ENCODE measurements around the gene HMG20B.

Gene HMG20B

GRCh38 chr19:3590991-3591659, 18.4 kb downstream of the HMG20B start:
- peaks cover 1% of the 10 kb centered on the region for H3K4me1 ChIP-seq
- H3K9ac ChIP-seq, result no peak overlapping the region
- TF ChIP-seq Cebpa-rat (IDR thresholded peaks at IDR 0.05), result no peak
- no peaks in the 10 kb centered on the region for H3K36me3 ChIP-seq
- H3K4me2 ChIP-seq, result no peak overlapping the region
- H3K9me3 ChIP-seq, result peaks cover 28% of the 10 kb centered on the region
- H3K27me3 ChIP-seq, result peaks cover 37% of the 10 kb centered on the region
- no peak overlapping the region for H3K27ac ChIP-seq
- H4K20me1 ChIP-seq, result no peaks in the 10 kb centered on the region
- H3K4me3 ChIP-seq, result no peak overlapping the region

GRCh38 chr19:3591876-3592613, 19.3 kb downstream of the HMG20B start:
- Histone ChIP-seq H3K9me3 (peaks cover 28% of the 10 kb centered on the region), H4K20me1 (no peaks in the 10 kb centered on the region), H3K4me3 (no peak overlapping the region), H3K27me3 (peaks cover 28% of the 10 kb centered on the region; the same call in 1 of the 2 replicates), H3K36me3 (no peaks in the 10 kb centered on the region), H3K27ac (no peak overlapping the region), H3K9ac (no peak overlapping the region), H3K4me2 (no peak overlapping the region), H3K4me1 (no peaks in the 10 kb centered on the region)
- no peak for TF ChIP-seq Cebpa-rat (IDR thresholded peaks at IDR 0.05)

- no peak overlapping the region for H3K4me2 ChIP-seq
- no peak for TF ChIP-seq Cebpa-rat (IDR thresholded peaks at IDR 0.05)
- peaks cover 21% of the 10 kb centered on the region; the same call in 1 of the 2 replicates for H3K27me3 ChIP-seq
- no peaks in the 10 kb centered on the region for H3K4me1 ChIP-seq
- no peak overlapping the region for H3K9ac ChIP-seq
- H3K4me3 ChIP-seq, result no peak overlapping the region
- H4K20me1 ChIP-seq, result no peaks in the 10 kb centered on the region
- H3K9me3 ChIP-seq, result peaks cover 28% of the 10 kb centered on the region
- no peaks in the 10 kb centered on the region for H3K36me3 ChIP-seq
- H3K27ac ChIP-seq, result no peak overlapping the region
These were observed 20.4 kb downstream of the HMG20B start for GRCh38 chr19:3593156-3593555.

- Histone ChIP-seq H3K36me3 (no peaks in the 10 kb centered on the region), H3K27ac (no peak overlapping the region), H3K9ac (no peak overlapping the region), H3K27me3 (peaks cover 21% of the 10 kb centered on the region; the same call in 1 of the 2 replicates), H3K4me3 (no peak overlapping the region), H3K9me3 (peaks cover 25% of the 10 kb centered on the region), H3K4me2 (no peak overlapping the region), H3K4me1 (peaks cover 9% of the 10 kb centered on the region), H4K20me1 (no peaks in the 10 kb centered on the region)
- no peak for TF ChIP-seq Cebpa-rat (IDR thresholded peaks at IDR 0.05)
These were observed 22.8 kb downstream of the HMG20B start for GRCh38 chr19:3595521-3596061.

GRCh38 chr19:3599776-3600187, 27.0 kb downstream of the HMG20B start:
- H3K9ac ChIP-seq, result no peak overlapping the region
- 0 out of 2 replicates have a peak, but pooled peaks cover 5% of the 10 kb centered on the region for H3K9me3 ChIP-seq
- H3K27me3 ChIP-seq, result 0 out of 2 replicates have a peak, but pooled peaks cover 3% of the 10 kb centered on the region
- no peaks in the 10 kb centered on the region for H3K36me3 ChIP-seq
- no peak overlapping the region for H3K27ac ChIP-seq
- no peak overlapping the region for H3K4me2 ChIP-seq
- peaks cover 36% of the 10 kb centered on the region for H3K4me1 ChIP-seq
- no peak overlapping the region for H3K4me3 ChIP-seq
- H4K20me1 ChIP-seq, result no peaks in the 10 kb centered on the region
- no peak for TF ChIP-seq Cebpa-rat (IDR thresholded peaks at IDR 0.05)

- Histone ChIP-seq H3K4me2 (no peak overlapping the region), H3K4me3 (no peak overlapping the region), H3K9ac (no peak overlapping the region), H4K20me1 (peaks cover 2% of the 10 kb centered on the region; the same call in 1 of the 2 replicates), H3K27me3 (peaks cover 8% of the 10 kb centered on the region), H3K36me3 (no peaks in the 10 kb centered on the region), H3K4me1 (peaks cover 49% of the 10 kb centered on the region), H3K9me3 (0 out of 2 replicates have a peak, but pooled peaks cover 5% of the 10 kb centered on the region), H3K27ac (no peak overlapping the region)
- no peak for TF ChIP-seq Cebpa-rat (IDR thresholded peaks at IDR 0.05)
These were observed 28.3 kb downstream of the HMG20B start for GRCh38 chr19:3601021-3601420.

GRCh38 chr19:3603121-3603811, 30.5 kb downstream of the HMG20B start:
- peaks cover 4% of the 10 kb centered on the region; the same call in 1 of the 2 replicates for H4K20me1 ChIP-seq
- TF ChIP-seq Cebpa-rat (IDR thresholded peaks at IDR 0.05), result no peak
- H3K4me3 ChIP-seq, result no peak overlapping the region
- peaks cover 23% of the 10 kb centered on the region for H3K27me3 ChIP-seq
- H3K9ac ChIP-seq, result no peak overlapping the region
- H3K27ac ChIP-seq, result no peak overlapping the region
- H3K4me2 ChIP-seq, result peak overlapping the region; percentile 32
- H3K9me3 ChIP-seq, result 0 out of 2 replicates have a peak, but pooled peaks cover 5% of the 10 kb centered on the region
- H3K36me3 ChIP-seq, result no peaks in the 10 kb centered on the region
- peaks cover 71% of the 10 kb centered on the region for H3K4me1 ChIP-seq

GRCh38 chr19:3604227-3604986, 31.7 kb downstream of the HMG20B start:
- Histone ChIP-seq H4K20me1 (peaks cover 4% of the 10 kb centered on the region; the same call in 1 of the 2 replicates), H3K9ac (peak overlapping the region; percentile 1; the same call in 1 of the 2 replicates), H3K9me3 (0 out of 2 replicates have a peak, but pooled peaks cover 5% of the 10 kb centered on the region), H3K4me1 (peaks cover 82% of the 10 kb centered on the region), H3K27me3 (peaks cover 23% of the 10 kb centered on the region), H3K36me3 (no peaks in the 10 kb centered on the region), H3K27ac (no peak overlapping the region), H3K4me2 (peak overlapping the region; percentile 96), H3K4me3 (peak overlapping the region; percentile 47)
- TF ChIP-seq Cebpa-rat (IDR thresholded peaks at IDR 0.05), result no peak

- Histone ChIP-seq H4K20me1 (peaks cover 6% of the 10 kb centered on the region; the same call in 1 of the 2 replicates), H3K27me3 (peaks cover 23% of the 10 kb centered on the region), H3K9ac (peak overlapping the region; percentile 1; the same call in 1 of the 2 replicates), H3K36me3 (no peaks in the 10 kb centered on the region), H3K27ac (no peak overlapping the region), H3K9me3 (0 out of 2 replicates have a peak, but pooled peaks cover 5% of the 10 kb centered on the region), H3K4me2 (peak overlapping the region; percentile 96), H3K4me1 (peaks cover 85% of the 10 kb centered on the region), H3K4me3 (peak overlapping the region; percentile 47)
- no peak for TF ChIP-seq Cebpa-rat (IDR thresholded peaks at IDR 0.05)
These were observed 32.2 kb downstream of the HMG20B start for GRCh38 chr19:3604987-3605343.

Data from BLaER1 (cell line).